OCI-LY7 (cell line): ENCODE data around the gene RALA.

Experiments used
- CTCF ChIP-seq: fragments of 200-600 bp; sonication (generic); conservative IDR thresholded peaks from 2 replicates; pipeline ENCODE4 v1.5.1; 2014; ENCODE audit warnings: mild to moderate bottlenecking, antibody characterized with exemption, low read length, moderate library complexity, mixed read lengths
- EZH2phosphoT487 ChIP-seq: fragments of 200-600 bp; sonication (generic); IDR thresholded peaks from 2 replicates; pipeline ENCODE4 v1.6.1; 2018; ENCODE audit warnings: low read depth, borderline replicate concordance, mild to moderate bottlenecking, mixed run types, antibody characterized with exemption, low read length, moderate library complexity, mixed read lengths

GRCh38 chr7:39712751-39713150, 89.4 kb downstream of the RALA start:
- no peak for TF ChIP-seq CTCF
- TF ChIP-seq EZH2phosphoT487: no peak
